ENCODE results near the gene CPTP. TPM values are rescaled to one million over a fixed set of nuclear protein-coding genes. Genes with fewer than 3 reads are reported as not detected.

CPTP gene
- total and polyA plus RNA-seq, 2 of the 13 experiments (the other 11 are each of a cell fraction or from before 2014, with no cell fraction given), result 5.5 to 9.3 TPM

- H3K27ac ChIP-seq (ENCODE audit: extremely low read length, insufficient read depth, low read length), result no peak overlapping the region
- BruUV-seq (replicated peaks), result no TSS peak
- peaks cover 13 to 26% of the 10 kb centered on the region in 2 experiments for H3K36me3 ChIP-seq (replicated peaks in 1 of 2; ENCODE audit: control insufficient read depth in 1 of 2, insufficient read depth in 2 of 2, low read length in 2 of 2)
- no peaks in the 10 kb centered on the region for H3K4me1 ChIP-seq (ENCODE audit: insufficient read depth, low read length)
- no peak for FAIRE-seq
- WGBS (ENCODE audit: low lambda C conversion rate), result 92% methylated on average over 10 of the region's 18 CpGs
- CTCF ChIA-PET (ENCODE audit: low intra/inter-chr PET ratio, low total read pairs), result no interaction called here
- no peak for ATAC-seq
- H3K79me2 ChIP-seq (ENCODE audit: insufficient read depth, low read length), result no peaks in the 10 kb centered on the region
- no peak overlapping the region for H3K4me2 ChIP-seq (ENCODE audit: low read depth, low read length)
- intact Hi-C loops (cut with micrococcal nuclease; ENCODE audit: unreplicated experiment) (no loop called here), in situ Hi-C loops (cut with HindIII; ENCODE audit: extremely low pct_ligation_motif_present, low pct_unique_long_range_greater_than_20kb) (no loop called here)
- H3K9ac ChIP-seq (ENCODE audit: insufficient read depth, low read depth, low read length), result no peak overlapping the region
- DNase-seq (ENCODE audit: low spot score), result no peak
- POLR2A ChIA-PET, result interaction anchor here (0.9 to 1.0 kb wide), 3 partner anchors 10 to 61 kb away, joined by 3 to 4 read pairs (median 4); partner anchors contain the start of genes AURKAIP1 and CCNL2
- TF ChIP-seq ZBTB1 (CRISPR knock-in tag; IDR thresholded peaks at IDR 0.05; ENCODE audit: borderline replicate concordance) (no peak), HDAC2 (CRISPR knock-in tag; IDR thresholded peaks at IDR 0.05) (no peak), ZNF460 (CRISPR knock-in tag; IDR thresholded peaks at IDR 0.05; ENCODE audit: borderline replicate concordance) (no peak), YEATS4 (CRISPR knock-in tag; IDR thresholded peaks at IDR 0.05; ENCODE audit: borderline replicate concordance) (no peak), CREB1 (IDR thresholded peaks at IDR 0.05) (no peak), CREB1 (CRISPR knock-in tag; IDR thresholded peaks at IDR 0.05) (no peak), IKZF4 (CRISPR knock-in tag; IDR thresholded peaks at IDR 0.05; ENCODE audit: borderline replicate concordance, low read depth, not compliant biosample characterization) (no peak)
- TF ChIP-seq, protein P1, sequence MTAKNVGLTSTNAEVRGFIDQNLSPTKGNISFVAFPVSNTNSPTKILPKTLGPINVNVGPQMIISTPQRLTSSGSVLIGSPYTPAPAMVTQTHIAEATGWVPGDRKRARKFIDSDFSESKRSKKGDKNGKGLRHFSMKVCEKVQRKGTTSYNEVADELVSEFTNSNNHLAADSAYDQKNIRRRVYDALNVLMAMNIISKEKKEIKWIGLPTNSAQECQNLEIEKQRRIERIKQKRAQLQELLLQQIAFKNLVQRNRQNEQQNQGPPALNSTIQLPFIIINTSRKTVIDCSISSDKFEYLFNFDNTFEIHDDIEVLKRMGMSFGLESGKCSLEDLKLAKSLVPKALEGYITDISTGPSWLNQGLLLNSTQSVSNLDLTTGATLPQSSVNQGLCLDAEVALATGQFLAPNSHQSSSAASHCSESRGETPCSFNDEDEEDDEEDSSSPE (CRISPR knock-in tag; IDR thresholded peaks at IDR 0.05), result no peak
- H3K27me3 ChIP-seq (ENCODE audit: control insufficient read depth in 1 of 2, insufficient read depth in 2 of 2, low read length in 2 of 2), result no peaks in the 10 kb centered on the region
- H4K20me1 ChIP-seq (ENCODE audit: insufficient read depth, low read length), result peaks cover 7% of the 10 kb centered on the region; the same call in 1 of the 2 replicates
- H2AFZ ChIP-seq (ENCODE audit: low read length), result no peak overlapping the region
- no peak overlapping the region for H3K4me3 ChIP-seq (replicated peaks in 1 of 3; ENCODE audit: insufficient read depth in 1 of 3, low read depth in 2 of 3, low read length in 3 of 3)
- H3K9me3 ChIP-seq (ENCODE audit: low read length), result no peaks in the 10 kb centered on the region
These were observed 13.2 kb downstream of the CPTP start for GRCh38 chr1:1337793-1338147.

GRCh38 chr1:1338278-1338677 is 13.7 kb downstream of the CPTP start:
- WGBS (ENCODE audit: low lambda C conversion rate), result 98% methylated on average over 35 of the region's 36 CpGs
- no TSS peak for BruUV-seq (replicated peaks)
- H3K27ac ChIP-seq (ENCODE audit: extremely low read length, insufficient read depth, low read length), result no peak overlapping the region
- intact Hi-C loops (cut with micrococcal nuclease; ENCODE audit: unreplicated experiment), result no loop called here
- no peak overlapping the region for H2AFZ ChIP-seq (ENCODE audit: low read length)
- no peak overlapping the region for H3K4me3 ChIP-seq (replicated peaks in 1 of 3; ENCODE audit: insufficient read depth in 1 of 3, low read depth in 2 of 3, low read length in 3 of 3)
- ChIA-PET POLR2A (interaction anchor here (0.9 to 1.0 kb wide), 3 partner anchors 10 to 61 kb away, joined by 3 to 4 read pairs (median 4); partner anchors contain the start of genes AURKAIP1 and CCNL2), CTCF (ENCODE audit: low intra/inter-chr PET ratio, low total read pairs) (no interaction called here)
- no peaks in the 10 kb centered on the region for H3K9me3 ChIP-seq (ENCODE audit: low read length)
- in situ Hi-C loops (cut with HindIII; ENCODE audit: extremely low pct_ligation_motif_present, low pct_unique_long_range_greater_than_20kb), result no loop called here
- ATAC-seq (no peak), FAIRE-seq (no peak), DNase-seq (ENCODE audit: low spot score) (no peak)
- H3K4me2 ChIP-seq (ENCODE audit: low read depth, low read length), result no peak overlapping the region
- H3K79me2 ChIP-seq (ENCODE audit: insufficient read depth, low read length), result no peaks in the 10 kb centered on the region
- H3K27me3 ChIP-seq (ENCODE audit: control insufficient read depth in 1 of 2, insufficient read depth in 2 of 2, low read length in 2 of 2), result no peaks in the 10 kb centered on the region
- H3K4me1 ChIP-seq (ENCODE audit: insufficient read depth, low read length), result no peaks in the 10 kb centered on the region
- H3K9ac ChIP-seq (ENCODE audit: insufficient read depth, low read depth, low read length), result no peak overlapping the region
- H4K20me1 ChIP-seq (ENCODE audit: insufficient read depth, low read length), result peaks cover 7% of the 10 kb centered on the region; the same call in 1 of the 2 replicates
- H3K36me3 ChIP-seq (replicated peaks in 1 of 2; ENCODE audit: control insufficient read depth in 1 of 2, insufficient read depth in 2 of 2, low read length in 2 of 2), result peaks cover 13 to 26% of the 10 kb centered on the region in 2 experiments
- no peak for TF ChIP-seq ZNF768 (CRISPR knock-in tag; IDR thresholded peaks at IDR 0.05)
- TF ChIP-seq ZNF577 (CRISPR knock-in tag; IDR thresholded peaks at IDR 0.05; ENCODE audit: borderline replicate concordance, low read depth), result no peak
- no peak for TF ChIP-seq ZNF567 (CRISPR knock-in tag; IDR thresholded peaks at IDR 0.05; ENCODE audit: borderline replicate concordance)
- no peak for TF ChIP-seq ZNF574 (CRISPR knock-in tag; IDR thresholded peaks at IDR 0.05)
- TF ChIP-seq PHF8 (CRISPR knock-in tag; IDR thresholded peaks at IDR 0.05), result no peak
- no peak for TF ChIP-seq ZMAT3 (CRISPR knock-in tag; conservative IDR thresholded peaks at IDR 0.05)
- peak; percentile 30 for TF ChIP-seq AGO2 (optimal IDR thresholded peaks at IDR 0.05; ENCODE audit: low read depth, low read length)
